Omental fat pad (tissue), 4 donors: ENCODE measurements around the gene PTGES. TPM values are rescaled to one million over a fixed set of nuclear protein-coding genes. Genes with fewer than 3 reads are reported as not detected.
"Not testable (repeated sequence)": the region's sequence is repeated elsewhere in the genome, so short reads cannot be mapped to it uniquely, and the experiment has no call there.

ENCODE experiments used
- ATAC-seq: fragments of 150-250 bp; one replicate; pipeline ENCODE4 v1.9.1; 2016; ENCODE audit warnings: mild to moderate bottlenecking, moderate library complexity; ENCODE audit not compliant: low FRiP score
- DNase-seq: peaks from one replicate; pipeline ENCODE4 v3.0.0-alpha.2; 2019; ENCODE audit warnings: low spot score
- total RNA-seq, 4 donors: library from RNA; depleted of rRNA; stranded (reverse); fragments of >200 nt; gene quantifications; one replicate each; pipeline ENCODE4 v1.1.0, GENCODE V29; 2016
- TF ChIP-seq, protein P1 (sequence below), 3 donors: fragments of 450-650 bp; IDR thresholded peaks; one replicate each; pipeline ENCODE4 v1.5.1; 2016 to 2017; ENCODE audit warnings: antibody characterized with exemption in 3 of 3, mild to moderate bottlenecking in 3 of 3, moderate library complexity in 2 of 3

Gene PTGES, protein sequence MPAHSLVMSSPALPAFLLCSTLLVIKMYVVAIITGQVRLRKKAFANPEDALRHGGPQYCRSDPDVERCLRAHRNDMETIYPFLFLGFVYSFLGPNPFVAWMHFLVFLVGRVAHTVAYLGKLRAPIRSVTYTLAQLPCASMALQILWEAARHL
- 10 to 100 TPM in 2 of 4 donors, 1 to 10 TPM in 2; 4.2 to 12.4 (median 8.9) TPM for total RNA-seq

DNA sequence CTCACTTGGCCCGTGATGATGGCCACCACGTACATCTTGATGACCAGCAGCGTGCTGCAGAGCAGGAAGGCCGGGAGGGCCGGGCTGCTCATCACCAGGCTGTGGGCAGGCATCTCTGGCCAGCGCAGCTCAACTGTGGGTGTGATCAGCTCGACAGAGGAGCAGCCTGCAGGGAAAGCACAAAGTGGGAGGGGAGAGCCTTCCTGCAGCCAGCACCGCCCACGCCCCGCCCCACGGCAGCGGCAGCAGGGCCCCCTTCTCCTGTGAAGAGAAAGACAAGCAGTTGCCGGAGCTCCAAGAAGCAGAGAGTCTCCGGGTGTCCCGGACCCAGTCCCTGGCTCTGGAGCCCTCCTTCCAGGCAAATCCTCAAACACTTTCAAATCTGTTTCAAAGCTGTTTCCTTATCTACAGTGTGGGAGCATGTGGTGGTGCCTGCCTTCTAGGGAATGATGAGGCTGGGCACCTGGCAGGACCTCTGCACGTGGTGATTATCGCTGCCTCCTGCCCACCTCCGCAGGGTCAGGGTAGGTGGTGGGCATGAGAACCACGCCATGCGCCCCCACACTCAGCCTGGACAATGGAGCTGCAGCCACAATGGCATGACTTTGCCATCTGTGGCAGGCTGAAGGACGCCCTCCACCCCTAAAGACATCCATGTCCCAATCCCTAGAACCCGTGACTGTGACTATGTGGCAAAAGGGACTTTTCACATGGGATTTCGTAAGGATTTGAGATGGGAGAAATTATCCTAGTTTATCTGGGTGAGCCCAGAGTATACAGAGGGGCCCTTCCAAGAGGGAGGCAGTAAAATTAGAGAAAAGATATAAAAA, at the start of gene PTGES:
Gene PTGES (minus strand): TSS at position 143 of the 830 bp plus-strand sequence. CDS start 30 bp downstream, at position 113.
- DNase-seq: peak; percentile 35
- ATAC-seq: peak; percentile 91
- TF ChIP-seq, protein P1, sequence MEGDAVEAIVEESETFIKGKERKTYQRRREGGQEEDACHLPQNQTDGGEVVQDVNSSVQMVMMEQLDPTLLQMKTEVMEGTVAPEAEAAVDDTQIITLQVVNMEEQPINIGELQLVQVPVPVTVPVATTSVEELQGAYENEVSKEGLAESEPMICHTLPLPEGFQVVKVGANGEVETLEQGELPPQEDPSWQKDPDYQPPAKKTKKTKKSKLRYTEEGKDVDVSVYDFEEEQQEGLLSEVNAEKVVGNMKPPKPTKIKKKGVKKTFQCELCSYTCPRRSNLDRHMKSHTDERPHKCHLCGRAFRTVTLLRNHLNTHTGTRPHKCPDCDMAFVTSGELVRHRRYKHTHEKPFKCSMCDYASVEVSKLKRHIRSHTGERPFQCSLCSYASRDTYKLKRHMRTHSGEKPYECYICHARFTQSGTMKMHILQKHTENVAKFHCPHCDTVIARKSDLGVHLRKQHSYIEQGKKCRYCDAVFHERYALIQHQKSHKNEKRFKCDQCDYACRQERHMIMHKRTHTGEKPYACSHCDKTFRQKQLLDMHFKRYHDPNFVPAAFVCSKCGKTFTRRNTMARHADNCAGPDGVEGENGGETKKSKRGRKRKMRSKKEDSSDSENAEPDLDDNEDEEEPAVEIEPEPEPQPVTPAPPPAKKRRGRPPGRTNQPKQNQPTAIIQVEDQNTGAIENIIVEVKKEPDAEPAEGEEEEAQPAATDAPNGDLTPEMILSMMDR (IDR thresholded peaks at IDR 0.05): no peak

DNA sequence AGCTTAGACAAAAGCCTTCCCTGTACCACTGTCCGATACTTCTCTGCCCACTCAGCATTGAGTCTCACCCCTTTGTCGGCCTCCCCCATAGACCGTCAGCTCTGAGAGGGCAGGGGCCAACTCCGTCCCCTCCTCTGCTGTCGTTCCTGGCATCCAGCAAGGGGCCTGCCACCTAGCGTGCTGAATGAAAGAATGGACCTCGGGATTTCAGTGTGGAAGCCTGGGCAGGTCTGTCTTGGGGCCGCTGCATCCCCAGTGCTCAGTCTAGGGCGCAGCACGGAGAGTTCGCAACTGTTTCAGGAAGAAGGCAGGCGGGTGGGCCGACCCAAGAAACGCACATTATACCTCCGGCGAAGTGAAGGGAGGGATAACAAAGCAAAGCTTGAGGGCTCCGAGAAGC, 48.7 kb upstream of the PTGES start:
- no peak for DNase-seq

DNA sequence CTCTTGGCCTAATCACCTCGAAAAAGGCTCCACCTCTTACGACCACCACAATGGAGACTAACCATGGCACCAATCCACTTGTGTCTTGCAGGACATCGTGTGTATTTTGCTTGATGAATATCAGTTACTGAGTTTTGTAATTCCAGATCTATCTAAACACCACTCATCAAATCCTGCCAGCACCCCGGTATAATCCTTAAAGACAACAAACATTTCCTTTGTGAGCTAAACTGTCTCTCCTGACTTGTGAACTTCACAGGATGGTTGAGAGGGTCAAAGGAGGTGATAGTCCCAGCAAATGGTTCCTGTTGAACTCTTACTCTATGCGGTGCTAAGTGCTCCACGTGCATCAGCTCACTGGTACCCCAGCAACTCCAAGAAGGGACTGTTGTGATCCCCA, 46.1 kb upstream of the PTGES start:
- no peak for DNase-seq
- no peak for ATAC-seq
- TF ChIP-seq, protein P1 (IDR thresholded peaks at IDR 0.05): no peak

More for the DNA sequence above, 48.7 kb upstream of the PTGES start:
- no peak for ATAC-seq
- TF ChIP-seq, protein P1 (IDR thresholded peaks at IDR 0.05): no peak

DNA sequence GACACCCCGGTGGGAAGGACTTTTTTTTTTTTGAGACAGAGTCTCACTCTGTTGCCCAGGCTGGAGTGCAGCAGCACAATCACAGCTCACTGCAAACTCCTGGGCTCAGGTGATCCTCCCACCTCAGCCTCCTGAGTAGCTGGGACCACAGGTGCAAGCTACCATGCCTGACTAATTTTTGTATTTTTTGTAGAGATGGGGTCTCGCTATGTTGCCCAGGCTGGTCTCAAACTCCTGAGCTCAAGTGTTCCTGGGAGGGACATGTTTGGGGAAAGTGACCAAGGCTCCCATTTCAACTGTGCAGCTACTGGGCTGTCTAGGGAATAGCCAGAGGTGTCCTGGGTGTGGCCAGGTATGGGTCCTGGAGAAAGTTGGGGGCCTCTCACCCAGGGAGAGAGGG, 43.2 kb upstream of the PTGES start:
- not testable (repeated sequence) for DNase-seq, ATAC-seq

DNA sequence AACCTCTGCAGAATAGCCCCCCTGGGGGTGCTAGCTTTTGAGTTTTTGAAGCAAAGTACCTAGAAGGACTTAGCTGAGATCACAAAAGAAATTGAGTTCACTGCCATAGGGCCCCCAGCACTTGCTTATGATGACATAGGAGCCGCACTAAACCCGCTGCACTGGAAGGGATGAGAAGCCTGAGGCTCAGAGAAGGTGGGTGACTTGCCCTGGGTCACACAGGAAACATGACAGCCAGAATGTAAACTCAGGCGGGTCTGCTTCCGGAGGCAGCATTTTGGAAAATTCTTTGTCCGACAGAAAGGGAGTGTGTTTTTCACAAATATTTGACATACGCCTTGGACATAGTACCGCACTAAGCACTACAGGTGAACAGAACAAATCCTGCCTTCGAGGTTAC, 41.7 kb upstream of the PTGES start:
- TF ChIP-seq, protein P1 (IDR thresholded peaks at IDR 0.05): no peak
- ATAC-seq: no peak
- DNase-seq: no peak

DNA sequence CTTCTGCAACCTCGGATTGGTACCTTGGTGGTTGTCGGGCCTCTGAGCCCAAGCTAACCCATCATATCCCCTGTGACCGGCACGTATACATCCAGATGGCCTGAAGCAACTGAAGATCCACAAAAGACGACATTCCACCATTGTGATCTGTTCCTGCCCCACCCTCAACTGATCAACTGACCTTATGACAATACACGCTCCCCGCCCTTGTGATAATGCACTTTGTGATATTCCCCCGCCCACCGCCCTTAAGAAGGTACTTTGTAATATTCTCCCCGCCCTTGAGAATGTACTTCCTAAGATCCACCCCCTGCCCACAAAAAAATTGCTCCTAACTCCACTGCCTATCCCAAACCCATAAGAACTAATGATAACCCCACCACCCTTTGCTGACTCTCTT, 33.6 kb upstream of the PTGES start:
- DNase-seq: no peak
- no peak for ATAC-seq
- TF ChIP-seq, protein P1 (IDR thresholded peaks at IDR 0.05): no peak

DNA sequence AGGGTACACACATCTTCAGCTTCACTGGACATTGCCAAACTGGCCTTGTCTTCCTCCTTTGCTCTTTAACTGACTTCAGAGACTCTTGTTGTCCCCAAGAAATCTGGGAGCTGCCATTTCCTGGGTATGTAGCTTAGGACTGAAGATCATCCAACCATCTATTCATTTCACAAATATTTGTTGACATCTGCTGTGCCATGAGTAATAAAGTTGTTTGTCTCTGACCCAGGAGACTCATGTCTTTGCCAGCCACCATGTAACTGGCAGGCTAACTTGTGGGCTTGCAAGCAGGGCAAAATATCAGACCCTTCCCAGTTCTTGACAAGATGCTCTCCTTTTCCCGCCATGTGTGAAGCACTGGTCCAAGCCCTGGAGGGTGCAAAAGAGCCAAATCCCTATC, 33.0 kb upstream of the PTGES start:
- ATAC-seq: no peak
- TF ChIP-seq, protein P1 (IDR thresholded peaks at IDR 0.05): no peak
- no peak for DNase-seq

DNA sequence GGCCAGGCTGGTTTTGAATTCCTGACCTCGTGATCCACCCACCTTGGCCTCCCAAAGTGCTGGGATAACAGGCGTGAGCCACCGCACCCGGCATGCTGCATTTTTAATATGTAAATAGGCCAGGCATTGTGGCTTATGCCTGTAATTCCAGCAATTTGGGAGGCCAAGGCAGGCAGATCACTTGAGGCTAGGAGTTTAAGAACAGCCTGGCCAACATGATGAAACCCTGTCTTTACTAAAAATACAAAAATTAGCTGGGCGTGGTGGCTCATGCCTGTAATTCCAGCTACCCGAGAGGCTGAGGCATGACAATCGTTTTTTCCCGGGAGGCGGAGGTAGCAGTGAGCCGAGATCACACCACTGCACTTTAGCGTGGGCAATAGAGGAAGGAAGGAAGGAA, 32.1 kb upstream of the PTGES start:
- not testable (repeated sequence) for DNase-seq, ATAC-seq
